Stimulated activated CD8-positive, alpha-beta memory T cell treated with anti-CD3 and anti-CD28 coated beads, Interleukin-7, amount 100 ng/mL, for 1 hour (primary cell): ENCODE measurements around the gene IFT20.

Source experiments
- DNase-seq, 2 donors: peaks; one replicate each; pipeline ENCODE4 v3.0.0-alpha.2; 2020; ENCODE audit warnings: low read depth in 2 of 2

IFT20 gene

GRCh38 chr17:28335959-28336871 lies 943 bp upstream of the IFT20 start:
- no peak for DNase-seq

GRCh38 chr17:28334666-28335200 lies 539 bp downstream of the IFT20 start:
- DNase-seq = no peak

GRCh38 chr17:28334171-28334570 lies 1.1 kb downstream of the IFT20 start:
- DNase-seq = no peak

- DNase-seq = no peak
These were observed 2.1 kb downstream of the IFT20 start for GRCh38 chr17:28333083-28333746.

GRCh38 chr17:28331891-28332420 lies 3.3 kb downstream of the IFT20 start:
- no peak for DNase-seq

GRCh38 chr17:28330671-28331070 lies 4.6 kb downstream of the IFT20 start:
- DNase-seq = no peak

- DNase-seq = no peak
These were observed 6.9 kb downstream of the IFT20 start for GRCh38 chr17:28328325-28328724.

GRCh38 chr17:28327709-28328108 lies 7.6 kb downstream of the IFT20 start:
- no peak for DNase-seq

- DNase-seq = no peak
These were observed 8.2 kb downstream of the IFT20 start for GRCh38 chr17:28327031-28327607.

- DNase-seq = no peak
These were observed 9.2 kb downstream of the IFT20 start for GRCh38 chr17:28326114-28326513.

- DNase-seq = no peak
These were observed 10.1 kb downstream of the IFT20 start for GRCh38 chr17:28325211-28325610.

- DNase-seq = no peak
These were observed 10.5 kb downstream of the IFT20 start for GRCh38 chr17:28324781-28325180.

GRCh38 chr17:28324267-28324745 lies 11.0 kb downstream of the IFT20 start:
- DNase-seq = no peak

GRCh38 chr17:28320215-28321061 lies 14.8 kb downstream of the IFT20 start:
- DNase-seq = no peak

- no peak for DNase-seq
These were observed 15.7 kb downstream of the IFT20 start for GRCh38 chr17:28319598-28319935.

GRCh38 chr17:28318759-28319597 lies 16.3 kb downstream of the IFT20 start, which contains the start of gene TMEM97:
Gene TMEM97, plus strand, starts transcription at chr17:28319200. Its CDS starts 40 bp downstream, at chr17:28319240.
- DNase-seq = peak; percentile 81 to 89

GRCh38 chr17:28317966-28318758 lies 17.1 kb downstream of the IFT20 start:
- DNase-seq = no peak

GRCh38 chr17:28317099-28317965 lies 17.9 kb downstream of the IFT20 start:
- no peak for DNase-seq
